ENCODE data around the gene TAPBP.
"Not testable (repeated sequence)": the region's sequence is repeated elsewhere in the genome, so short reads cannot be mapped to it uniquely, and the experiment has no call there.

The TAPBP gene

DNA sequence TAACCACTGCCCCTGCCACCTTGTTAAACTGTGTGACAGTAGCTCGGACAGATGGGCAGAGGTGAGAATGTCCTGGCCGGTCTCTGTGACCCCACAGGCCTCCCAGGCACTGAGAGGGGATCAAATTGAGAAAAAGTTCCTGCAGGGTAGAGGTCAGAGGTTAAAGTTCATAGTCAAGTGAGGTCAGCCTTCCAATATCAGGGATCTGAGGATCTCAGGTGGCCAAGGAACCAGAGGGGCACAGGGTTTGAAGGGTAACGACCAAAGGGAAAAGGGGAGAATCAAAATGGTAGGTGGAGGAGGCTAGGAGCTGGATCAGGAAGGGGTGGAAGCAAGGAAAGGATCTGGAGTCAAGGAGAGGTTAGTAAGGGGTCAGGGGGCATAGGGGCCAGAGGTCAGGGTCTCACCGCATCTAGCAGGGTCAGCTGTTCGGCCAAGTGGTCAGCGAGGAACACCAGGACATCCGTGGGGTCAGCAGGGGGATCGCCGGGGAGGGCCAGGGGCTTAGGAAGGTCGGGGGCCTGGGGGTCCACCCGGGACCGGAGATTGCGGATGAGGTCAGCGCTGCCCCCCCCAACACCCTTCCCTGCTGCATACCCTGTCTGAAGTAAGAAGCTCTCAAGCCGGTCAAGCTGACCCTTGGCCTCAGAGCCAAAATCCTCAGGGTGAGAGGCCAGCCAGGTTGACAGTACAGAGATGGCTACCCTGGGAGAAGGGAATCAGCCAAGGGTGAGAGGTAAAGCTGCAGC is 18.1 kb downstream of the TAPBP start:
- DNase-seq, result no peak

GRCh38 chr6:33294086-33294823 is 19.6 kb downstream of the TAPBP start:
- no peak for DNase-seq

DNA sequence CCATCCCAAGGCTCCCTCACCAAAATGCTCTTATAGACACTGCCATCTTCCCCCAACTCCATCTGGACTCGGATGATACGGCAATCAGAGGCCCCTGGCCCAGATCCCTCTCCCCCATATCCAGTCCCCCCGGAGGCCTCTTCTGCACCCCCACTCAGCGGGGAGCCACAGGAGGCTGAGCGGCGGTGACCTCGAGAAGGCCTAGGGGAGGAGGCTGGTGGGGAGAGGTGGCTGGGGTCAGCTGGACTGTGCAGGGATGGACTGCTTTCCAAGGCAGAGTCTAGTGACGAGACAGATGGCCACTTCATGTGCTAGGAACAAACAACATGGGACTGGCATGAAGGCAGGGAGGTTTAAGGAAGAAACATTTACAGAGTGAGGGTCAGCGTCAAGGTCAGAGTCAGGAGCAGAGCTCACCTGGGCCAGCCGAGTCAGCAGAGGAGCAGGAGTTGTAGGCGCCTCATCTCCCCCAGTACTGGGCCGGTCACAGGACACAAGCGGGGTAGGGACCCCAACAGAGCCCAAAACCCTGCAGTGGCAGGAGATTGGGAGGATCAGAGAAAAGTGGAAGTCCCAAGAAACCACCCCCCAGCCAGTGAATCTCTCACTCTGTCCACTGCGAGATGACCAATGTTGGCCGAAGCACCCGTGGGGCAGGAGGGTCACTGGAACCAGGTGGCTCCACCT is 20.7 kb downstream of the TAPBP start:
- no peak for DNase-seq

DNA sequence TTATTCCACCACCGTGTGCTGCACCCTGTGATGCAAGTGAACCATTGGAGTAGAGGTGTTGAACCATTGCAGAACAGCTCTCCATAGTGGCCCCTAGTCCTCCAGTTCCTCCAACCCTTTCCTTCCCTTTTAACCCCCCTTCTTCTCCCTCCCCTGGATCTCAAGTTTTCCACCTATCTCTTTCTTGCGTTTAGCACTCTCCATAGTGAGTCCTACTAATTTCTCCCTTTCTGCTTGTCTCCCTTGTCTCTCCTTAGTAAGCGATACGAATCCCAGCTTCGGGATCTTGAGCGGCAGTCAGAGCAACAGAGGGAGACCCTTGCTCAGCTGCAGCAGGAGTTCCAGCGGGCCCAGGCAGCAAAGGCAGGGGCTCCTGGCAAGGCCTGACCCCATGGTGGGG is 23.4 kb downstream of the TAPBP start:
- no peak for DNase-seq

DNA sequence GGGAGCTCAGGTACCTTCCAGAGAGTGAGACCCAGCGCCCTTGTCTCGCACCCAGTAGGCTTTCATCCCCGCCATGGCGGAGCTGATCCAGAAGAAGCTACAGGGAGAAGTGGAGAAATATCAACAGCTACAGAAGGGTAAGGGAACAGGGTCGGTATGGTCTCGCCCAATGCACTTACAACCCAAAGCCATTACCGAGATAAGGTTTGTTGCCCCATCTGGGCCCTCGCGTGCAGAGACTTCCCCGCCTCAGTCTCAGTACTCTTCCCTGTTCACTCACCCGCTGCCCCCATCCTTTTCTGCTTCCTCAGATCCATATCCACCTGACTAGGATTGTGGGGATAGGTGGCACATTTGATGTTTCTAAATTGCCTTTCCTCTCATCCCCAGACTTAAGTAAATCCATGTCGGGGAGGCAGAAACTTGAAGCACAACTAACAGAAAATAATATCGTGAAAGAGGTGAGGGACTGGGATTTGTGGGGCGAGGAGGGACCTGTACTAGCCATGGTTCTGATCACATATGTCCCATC is 24.0 kb downstream of the TAPBP start:
- no peak for DNase-seq

DNA sequence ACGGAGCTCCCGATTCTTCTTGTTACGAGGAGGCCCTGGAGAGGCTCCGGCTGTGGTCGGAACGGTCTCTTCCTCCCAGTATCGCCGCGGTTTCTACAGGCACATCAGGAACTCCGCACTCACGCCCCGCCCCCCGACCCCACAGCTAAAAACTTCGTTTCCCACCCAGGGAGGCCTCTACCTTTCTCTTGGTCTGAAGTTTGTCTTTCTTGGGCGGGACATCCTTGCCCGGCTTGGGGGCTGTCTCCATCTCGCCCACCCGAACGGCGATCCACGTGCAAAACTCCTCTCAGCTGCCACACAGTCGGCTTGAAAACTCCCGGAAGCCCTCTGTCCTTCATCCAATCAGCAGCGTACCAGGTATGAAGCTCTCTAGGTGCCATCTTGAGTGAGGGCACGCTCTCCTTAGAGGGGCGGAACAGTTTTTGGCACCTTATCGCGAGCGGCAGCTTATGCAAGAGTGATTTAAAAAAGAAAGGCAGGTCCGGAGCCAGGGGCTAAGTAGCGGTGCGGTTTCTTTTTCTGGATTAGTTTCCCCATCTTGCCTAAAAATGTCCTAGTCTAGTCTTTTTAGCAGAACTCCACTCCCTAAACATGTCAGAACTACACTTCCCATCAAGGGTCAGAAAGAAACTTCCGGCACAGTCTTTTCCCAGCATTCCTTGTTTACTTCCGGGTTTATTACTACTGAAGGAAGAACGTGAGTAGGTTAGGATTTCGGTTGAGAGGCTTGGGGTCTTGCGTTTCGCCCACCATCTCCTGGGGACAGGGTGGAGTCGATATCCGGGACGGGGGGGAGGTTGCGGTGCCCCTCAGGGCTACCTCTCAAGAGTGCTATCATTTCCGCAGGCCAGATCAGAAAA is 24.7 kb downstream of the TAPBP start, which contains the start of the genes PFDN6 and WDR46:
PFDN6 (plus strand) TSS at position 681 of the 863 bp plus-strand sequence. CDS start 256 bp downstream, outside the sequence.
WDR46 (minus strand) TSS at position 319 of the 863 bp plus-strand sequence; CDS start at position 250, 69 bp downstream.
- peak; percentile 92 for DNase-seq

DNA sequence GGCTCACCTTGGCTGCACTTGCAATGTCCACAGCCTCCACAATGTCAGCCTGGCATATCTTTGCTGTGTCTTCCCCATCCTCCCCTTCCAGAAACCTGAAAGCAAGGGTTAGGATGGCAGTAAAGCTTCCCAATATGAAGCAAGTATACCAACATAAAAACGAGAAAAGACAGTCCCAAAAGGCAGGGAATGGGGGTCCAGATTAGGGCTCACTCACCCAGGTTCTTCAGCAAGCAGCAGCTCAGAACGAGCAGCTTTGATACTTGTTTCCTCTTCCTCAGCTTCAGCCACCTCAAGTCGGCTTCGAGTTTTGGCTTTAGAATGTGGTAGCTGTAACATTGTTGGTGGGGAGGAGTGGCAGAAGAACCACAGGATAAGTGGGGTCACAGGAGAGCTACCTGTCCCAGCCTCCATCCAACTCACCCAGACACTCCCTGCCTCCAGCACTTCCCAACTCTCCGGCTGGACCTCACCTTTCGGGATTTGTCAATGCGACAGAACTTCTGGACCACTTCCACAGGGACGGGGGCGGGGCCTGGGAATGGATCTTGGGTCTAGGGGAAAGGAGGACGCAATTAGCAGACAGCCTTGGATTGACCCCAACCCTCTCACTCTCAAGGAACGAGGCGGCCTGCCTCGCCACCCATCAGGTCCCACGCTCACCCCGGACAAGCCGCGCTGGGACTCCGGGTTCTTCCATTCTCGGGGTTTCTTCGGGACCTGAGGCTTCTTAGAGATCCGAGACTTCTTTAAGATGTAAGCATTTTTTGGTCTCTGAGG is 25.5 kb downstream of the TAPBP start:
- no peak for DNase-seq

GRCh38 chr6:33286946-33287914 is 26.6 kb downstream of the TAPBP start:
- no peak for DNase-seq

DNA sequence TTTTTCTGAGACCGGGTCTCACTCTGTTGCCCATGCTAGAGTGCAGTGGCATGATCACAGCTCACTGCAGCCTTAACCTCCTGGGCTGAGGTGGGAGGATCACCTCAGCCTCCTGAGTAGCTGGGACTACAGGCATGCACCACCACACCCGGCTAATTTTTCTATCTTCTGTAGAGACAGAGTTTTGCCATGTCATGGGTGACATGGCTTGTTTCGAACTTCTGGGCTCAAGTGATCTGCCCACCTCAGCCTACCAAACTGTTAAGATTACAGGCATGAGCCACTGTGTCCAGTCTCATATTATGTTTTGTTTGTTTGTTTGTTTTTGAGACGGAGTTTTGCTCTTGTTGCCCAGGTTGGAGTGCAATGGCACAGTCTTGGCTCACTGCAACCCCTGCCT is 28.7 kb downstream of the TAPBP start:
- DNase-seq, result not testable (repeated sequence)

DNA sequence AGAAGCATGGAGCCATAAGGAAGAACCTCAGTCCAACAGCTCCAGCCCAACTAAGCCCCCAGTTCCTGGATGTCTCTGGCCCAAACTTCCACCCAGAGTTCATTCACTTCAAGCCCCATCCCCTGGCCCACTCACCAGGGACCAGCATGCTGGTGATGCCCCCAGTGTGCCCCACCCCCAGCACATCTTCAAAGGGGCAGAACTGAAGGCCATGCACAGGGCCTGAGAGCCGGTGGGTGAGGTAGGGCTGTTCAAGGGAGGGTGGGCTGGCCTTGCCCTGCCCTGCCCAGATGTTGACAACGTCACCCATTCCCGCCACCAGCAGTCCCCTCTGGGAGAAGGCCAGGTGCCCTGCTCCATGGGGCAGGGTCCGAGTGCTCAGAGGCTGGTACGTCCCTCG is 33.3 kb downstream of the TAPBP start:
- DNase-seq, result no peak

DNA sequence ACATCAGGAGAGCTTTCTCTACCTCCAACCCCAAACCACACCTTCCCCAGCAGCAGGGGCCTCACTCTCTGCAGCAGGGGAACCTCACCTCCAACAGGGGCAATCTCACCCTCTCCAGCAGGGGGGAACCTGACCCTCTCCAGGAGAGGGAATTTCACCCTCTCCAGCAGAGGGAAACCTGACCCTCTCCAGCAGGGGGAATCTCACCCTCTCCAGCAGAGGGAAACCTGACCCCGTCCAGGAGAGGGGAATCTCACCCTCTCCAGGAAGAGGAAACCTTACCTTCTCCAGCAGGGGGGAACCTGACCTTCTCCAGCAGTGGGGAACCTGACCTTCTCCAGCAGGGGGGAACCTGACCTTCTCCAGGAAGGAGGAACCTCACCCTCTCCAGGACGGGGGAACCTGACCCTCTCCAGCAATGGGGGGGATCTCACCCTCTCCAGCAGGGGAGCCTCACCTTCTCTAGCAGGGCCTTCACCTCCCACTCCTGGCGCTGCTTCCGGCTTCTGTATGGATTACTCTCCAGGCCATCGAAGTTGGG is 33.8 kb downstream of the TAPBP start:
- DNase-seq, result no peak

- DNase-seq, result no peak
Observed at GRCh38 chr6:33279257-33279695, 34.6 kb downstream of the TAPBP start.

DNA sequence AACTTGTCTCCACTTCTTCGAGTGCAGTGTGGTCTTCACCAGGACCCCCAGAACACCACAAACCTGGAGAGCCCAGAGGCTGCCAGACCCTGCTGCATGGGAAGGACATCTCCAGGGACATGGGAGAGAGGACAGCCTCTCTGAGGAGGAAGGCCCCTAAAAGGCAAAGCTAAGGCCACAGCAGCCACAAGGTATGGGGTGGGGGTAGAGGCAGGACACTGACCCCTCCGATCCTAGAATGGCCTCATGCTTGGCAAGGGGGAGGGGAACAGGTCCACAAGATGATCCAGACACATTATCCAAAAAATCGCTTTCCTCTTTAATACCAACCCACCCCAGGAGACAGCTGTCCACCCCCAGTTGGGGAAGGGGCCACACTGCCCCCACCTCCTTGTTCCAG is 35.1 kb downstream of the TAPBP start:
- no peak for DNase-seq

DNA sequence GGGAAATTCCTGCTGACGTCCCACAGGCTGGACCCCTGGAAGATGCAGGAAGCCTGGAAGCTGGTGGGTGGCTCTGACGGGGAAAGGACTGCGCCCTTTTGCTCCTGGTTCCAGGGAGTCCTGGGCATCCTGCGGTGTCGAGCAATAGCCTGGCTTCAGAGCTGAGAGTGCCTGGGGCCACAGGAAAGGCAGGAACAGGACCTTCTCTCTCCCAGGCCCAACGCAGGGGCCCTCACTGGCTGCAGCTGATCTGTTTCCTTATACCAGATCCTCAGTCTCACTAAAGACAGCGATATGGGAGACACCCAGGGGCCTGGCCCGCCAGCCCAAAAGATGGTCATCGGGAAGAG is 35.5 kb downstream of the TAPBP start:
- no peak for DNase-seq

GRCh38 chr6:33277663-33278391 is 36.1 kb downstream of the TAPBP start:
- no peak for DNase-seq

GRCh38 chr6:33276864-33277662 is 36.8 kb downstream of the TAPBP start, which contains the start of gene B3GALT4:
Gene B3GALT4 (plus strand): TSS chr6:33277123. CDS start chr6:33277420, 297 bp downstream.
- DNase-seq, result peak; percentile 90

DNA sequence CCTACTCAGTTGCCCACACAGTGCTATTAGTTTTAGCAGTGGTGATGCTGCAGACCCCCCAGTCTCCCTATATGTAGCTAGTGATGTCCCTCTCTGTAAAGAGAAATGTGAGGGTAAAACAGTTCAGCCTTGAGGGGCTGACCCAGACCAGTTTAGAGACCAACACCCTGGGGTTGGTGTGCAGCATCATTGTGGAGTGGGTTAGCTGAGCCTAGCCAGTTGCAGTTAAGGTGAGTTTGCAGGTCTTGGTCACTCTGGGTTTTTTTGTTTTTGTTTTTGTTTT is 37.4 kb downstream of the TAPBP start:
- no peak for DNase-seq

GRCh38 chr6:33275795-33276580 is 37.9 kb downstream of the TAPBP start:
- DNase-seq, result not testable (repeated sequence)
